ENCODE data around the gene FCHO1. TPM values are rescaled to one million over a fixed set of nuclear protein-coding genes. Genes with fewer than 3 reads are reported as not detected.
A peak's percentile ranks its signal among the peaks of the same experiment; 100 is the strongest.

FCHO1 gene
- polyA plus RNA-seq, 1 donor (not counting 4 experiments of a cell fraction or from before 2014, with no cell fraction given), result 0.14 TPM

GRCh38 chr19:17706750-17707181 lies 44.5 kb upstream of the FCHO1 start:
- Histone ChIP-seq H3K9me1 (ENCODE audit: control insufficient read depth, extremely low read depth, insufficient read depth, low read length) (no peaks in the 10 kb centered on the region), H4K20me1 (ENCODE audit: control insufficient read depth, extremely low read depth, insufficient read depth, low read length) (no peaks in the 10 kb centered on the region), H3K4me1 (ENCODE audit: control insufficient read depth, extremely low read depth, insufficient read depth, low read length) (no peaks in the 10 kb centered on the region), H3K9ac (ENCODE audit: control insufficient read depth, extremely low read depth, insufficient read depth, low read length) (no peak overlapping the region), H3K4me2 (ENCODE audit: control insufficient read depth, extremely low read depth, insufficient read depth, low read depth, low read length) (no peak overlapping the region), H2AFZ (ENCODE audit: control insufficient read depth, low read length) (no peak overlapping the region), H3K36me3 (ENCODE audit: control insufficient read depth in 2 of 2, extremely low read depth in 1 of 2, insufficient read depth in 2 of 2, low read length in 2 of 2) (no peaks in the 10 kb centered on the region), H3K79me2 (ENCODE audit: control insufficient read depth, insufficient read depth, low read length) (no peaks in the 10 kb centered on the region), H3K4me3 (ENCODE audit: control insufficient read depth in 2 of 3, extremely low read depth in 1 of 3, insufficient read depth in 2 of 3, low read depth in 1 of 3, low read length in 3 of 3) (no peak overlapping the region), H3K9me3 (ENCODE audit: control insufficient read depth, low read depth, low read length) (no peaks in the 10 kb centered on the region), H3K27me3 (ENCODE audit: control insufficient read depth, extremely low read depth, insufficient read depth, low read length) (no peaks in the 10 kb centered on the region), H3K27ac (ENCODE audit: control insufficient read depth, insufficient read depth, low read length) (no peak overlapping the region)
- dilution Hi-C loops (cut with MboI; ENCODE audit: extremely low pct_ligation_motif_present, low sequenced_read_pairs), result no loop called here
- TF ChIP-seq EZH2 (IDR thresholded peaks at IDR 0.05; ENCODE audit: low read length), result no peak
- no peak for TF ChIP-seq CTCF (optimal IDR thresholded peaks at IDR 0.05 in 1 of 3, IDR thresholded peaks at IDR 0.05 in 1 of 3, conservative IDR thresholded peaks at IDR 0.05 in 1 of 3; ENCODE audit: extremely low read depth in 1 of 3, insufficient read depth in 2 of 3, low read length in 3 of 3)
- DNase-seq (ENCODE audit: low read depth, low spot score), result no peak
- FAIRE-seq, result no peak

- H3K27ac ChIP-seq (ENCODE audit: control insufficient read depth, insufficient read depth, low read length), result no peak overlapping the region
- H4K20me1 ChIP-seq (ENCODE audit: control insufficient read depth, extremely low read depth, insufficient read depth, low read length), result no peaks in the 10 kb centered on the region
- DNase-seq (ENCODE audit: low read depth, low spot score) (no peak), FAIRE-seq (peak; percentile 26)
- H3K4me2 ChIP-seq (ENCODE audit: control insufficient read depth, extremely low read depth, insufficient read depth, low read depth, low read length), result no peak overlapping the region
- no peaks in the 10 kb centered on the region for H3K27me3 ChIP-seq (ENCODE audit: control insufficient read depth, extremely low read depth, insufficient read depth, low read length)
- H3K79me2 ChIP-seq (ENCODE audit: control insufficient read depth, insufficient read depth, low read length), result no peaks in the 10 kb centered on the region
- no peaks in the 10 kb centered on the region for H3K9me3 ChIP-seq (ENCODE audit: control insufficient read depth, low read depth, low read length)
- H3K4me1 ChIP-seq (ENCODE audit: control insufficient read depth, extremely low read depth, insufficient read depth, low read length), result no peaks in the 10 kb centered on the region
- dilution Hi-C loops (cut with MboI; ENCODE audit: extremely low pct_ligation_motif_present, low sequenced_read_pairs), result no loop called here
- no peak for TF ChIP-seq EZH2 (IDR thresholded peaks at IDR 0.05; ENCODE audit: low read length)
- H3K9me1 ChIP-seq (ENCODE audit: control insufficient read depth, extremely low read depth, insufficient read depth, low read length), result no peaks in the 10 kb centered on the region
- no peak overlapping the region for H3K4me3 ChIP-seq (ENCODE audit: control insufficient read depth in 2 of 3, extremely low read depth in 1 of 3, insufficient read depth in 2 of 3, low read depth in 1 of 3, low read length in 3 of 3)
- no peaks in the 10 kb centered on the region for H3K36me3 ChIP-seq (ENCODE audit: control insufficient read depth in 2 of 2, extremely low read depth in 1 of 2, insufficient read depth in 2 of 2, low read length in 2 of 2)
- no peak overlapping the region for H3K9ac ChIP-seq (ENCODE audit: control insufficient read depth, extremely low read depth, insufficient read depth, low read length)
- H2AFZ ChIP-seq (ENCODE audit: control insufficient read depth, low read length), result no peak overlapping the region
These were observed 39.4 kb upstream of the FCHO1 start for GRCh38 chr19:17711851-17712250.

- FAIRE-seq, result no peak
- H3K27me3 ChIP-seq (ENCODE audit: control insufficient read depth, extremely low read depth, insufficient read depth, low read length), result no peaks in the 10 kb centered on the region
- peaks cover 0 to 4% of the 10 kb centered on the region in 2 experiments for H3K36me3 ChIP-seq (ENCODE audit: control insufficient read depth in 2 of 2, extremely low read depth in 1 of 2, insufficient read depth in 2 of 2, low read length in 2 of 2)
- H3K4me3 ChIP-seq (ENCODE audit: control insufficient read depth in 2 of 3, extremely low read depth in 1 of 3, insufficient read depth in 2 of 3, low read depth in 1 of 3, low read length in 3 of 3), result no peak overlapping the region
- H2AFZ ChIP-seq (ENCODE audit: control insufficient read depth, low read length), result no peak overlapping the region
- peaks cover 7% of the 10 kb centered on the region for H3K79me2 ChIP-seq (ENCODE audit: control insufficient read depth, insufficient read depth, low read length)
- H3K4me1 ChIP-seq (ENCODE audit: control insufficient read depth, extremely low read depth, insufficient read depth, low read length), result peaks cover 17% of the 10 kb centered on the region
- TF ChIP-seq EZH2 (IDR thresholded peaks at IDR 0.05; ENCODE audit: low read length) (no peak), CTCF (optimal IDR thresholded peaks at IDR 0.05 in 1 of 3, IDR thresholded peaks at IDR 0.05 in 1 of 3, conservative IDR thresholded peaks at IDR 0.05 in 1 of 3; ENCODE audit: extremely low read depth in 1 of 3, insufficient read depth in 2 of 3, low read length in 3 of 3) (peak in 2 of 3 experiments; percentile 10 to 26)
- dilution Hi-C loops (cut with MboI; ENCODE audit: extremely low pct_ligation_motif_present, low sequenced_read_pairs), result no loop called here
- no peak for DNase-seq (ENCODE audit: low read depth, low spot score)
- H4K20me1 ChIP-seq (ENCODE audit: control insufficient read depth, extremely low read depth, insufficient read depth, low read length), result peaks cover 12% of the 10 kb centered on the region
- no peak overlapping the region for H3K4me2 ChIP-seq (ENCODE audit: control insufficient read depth, extremely low read depth, insufficient read depth, low read depth, low read length)
- no peak overlapping the region for H3K27ac ChIP-seq (ENCODE audit: control insufficient read depth, insufficient read depth, low read length)
- no peak overlapping the region for H3K9ac ChIP-seq (ENCODE audit: control insufficient read depth, extremely low read depth, insufficient read depth, low read length)
- H3K9me3 ChIP-seq (ENCODE audit: control insufficient read depth, low read depth, low read length), result no peaks in the 10 kb centered on the region
- peaks cover 5% of the 10 kb centered on the region for H3K9me1 ChIP-seq (ENCODE audit: control insufficient read depth, extremely low read depth, insufficient read depth, low read length)
These were observed 34.9 kb upstream of the FCHO1 start for GRCh38 chr19:17716309-17716929.

Measured in keratinocyte (primary cell).